Smooth muscle cell (in vitro differentiated cells): ENCODE results near the gene PSMA2. TPM values are rescaled to one million over a fixed set of nuclear protein-coding genes. Genes with fewer than 3 reads are reported as not detected.

Experiments used
- DNase-seq: peaks from one replicate; lab custom pipeline; 2025; ENCODE audit not compliant: unreplicated experiment; lab: John Stamatoyannopoulos, UW
- H2AFZ ChIP-seq: fragments of 200-600 bp; sonication (generic); 2 replicates; pipeline ENCODE4 v1.6.0; 2016; ENCODE audit warnings: antibody characterized with exemption, low read depth, mild to moderate bottlenecking
- H3F3A ChIP-seq: fragments of 200-600 bp; sonication (generic); 2 replicates; pipeline ENCODE4 v1.6.0; 2017; ENCODE audit warnings: antibody characterized with exemption, low read depth
- H3K27ac ChIP-seq: fragments of 200-600 bp; sonication (generic); 2 replicates; pipeline ENCODE4 v1.5.1; 2016; ENCODE audit warnings: low read depth, mild to moderate bottlenecking
- H3K27me3 ChIP-seq: fragments of 200-600 bp; sonication (generic); 2 replicates; pipeline ENCODE4 v1.6.1; 2016; ENCODE audit warnings: low read depth, mild to moderate bottlenecking
- H3K36me3 ChIP-seq: fragments of 200-600 bp; sonication (generic); 2 replicates; pipeline ENCODE4 v1.5.1; 2016; ENCODE audit warnings: low read depth
- H3K4me1 ChIP-seq: fragments of 200-600 bp; sonication (generic); 2 replicates; pipeline ENCODE4 v1.5.1; 2016; ENCODE audit warnings: low read depth
- H3K4me2 ChIP-seq: fragments of 200-600 bp; sonication (generic); 2 replicates; pipeline ENCODE4 v1.6.0; 2016; ENCODE audit warnings: mild to moderate bottlenecking
- H3K4me3 ChIP-seq: fragments of 200-600 bp; sonication (generic); 2 replicates; pipeline ENCODE4 v1.5.1; 2016; ENCODE audit warnings: mild to moderate bottlenecking
- H3K79me2 ChIP-seq: fragments of 200-600 bp; sonication (generic); 2 replicates; pipeline ENCODE4 v1.6.0; 2016; ENCODE audit warnings: low read depth, mild to moderate bottlenecking
- H3K9ac ChIP-seq: fragments of 200-600 bp; sonication (generic); 2 replicates; pipeline ENCODE4 v1.6.0; 2016; ENCODE audit warnings: low read depth
- H3K9me3 ChIP-seq: fragments of 200-600 bp; sonication (generic); replicated peaks from 2 replicates; pipeline ENCODE4 v1.5.1; 2016; ENCODE audit warnings: low read depth
- H4K20me1 ChIP-seq: fragments of 200-600 bp; sonication (generic); 2 replicates; pipeline ENCODE4 v1.6.0; 2016; ENCODE audit warnings: low read depth
- CTCF ChIP-seq: fragments of 200-600 bp; sonication (generic); IDR thresholded peaks from 2 replicates; pipeline ENCODE4 v1.5.1; 2017; ENCODE audit warnings: borderline replicate concordance, mild to moderate bottlenecking, antibody characterized with exemption; ENCODE audit not compliant: insufficient read depth, poor library complexity, severe bottlenecking
- WGBS: methylation state at CpG from one replicate; pipeline ENCODE4 v1.1.7; 2016; ENCODE audit warnings: low lambda C conversion rate; 5-methylcytosine and 5-hydroxymethylcytosine counted together
- polyA plus RNA-seq: library from polyadenylated mRNA; unstranded; fragments of >200 nt; fragmentation: Nextera tagmentation; extraction: Ambion mirVana; gene quantifications from 2 replicates; pipeline ENCODE4 v1.2.1, GENCODE V29; 2016
- total RNA-seq: library from RNA; depleted of rRNA; stranded (reverse); fragments of >200 nt; gene quantifications from 2 replicates; pipeline ENCODE4 v1.2.3, GENCODE V29; 2014

PSMA2 gene
- total and polyA plus RNA-seq, 2 experiments from 2014 or later = 178 to 246 TPM

- Histone ChIP-seq H3K4me2 (peak overlapping the region; percentile 62), H3K79me2 (peaks cover 6% of the 10 kb centered on the region), H3K4me1 (peaks cover 23% of the 10 kb centered on the region), H3K4me3 (no peak overlapping the region), H3K27ac (peak overlapping the region; percentile 76), H3K27me3 (no peaks in the 10 kb centered on the region), H3K9me3 (no peaks in the 10 kb centered on the region), H4K20me1 (no peaks in the 10 kb centered on the region), H3K36me3 (peaks cover 11% of the 10 kb centered on the region), H3F3A (peaks cover 28% of the 10 kb centered on the region), H2AFZ (no peak overlapping the region), H3K9ac (peak overlapping the region; percentile 24)
- no peak for TF ChIP-seq CTCF
- WGBS = 66% methylated on average over 6 of the region's 6 CpGs
- no peak for DNase-seq
Observed at GRCh38 chr7:42914009-42914408, 18.0 kb downstream of the PSMA2 start.

- peaks cover 23% of the 10 kb centered on the region for H3K4me1 ChIP-seq
- H2AFZ ChIP-seq = no peak overlapping the region
- no peaks in the 10 kb centered on the region for H4K20me1 ChIP-seq
- no peak for TF ChIP-seq CTCF
- H3F3A ChIP-seq = peaks cover 28% of the 10 kb centered on the region
- no peak for DNase-seq
- no peak overlapping the region for H3K4me3 ChIP-seq
- H3K36me3 ChIP-seq = peaks cover 11% of the 10 kb centered on the region
- no peaks in the 10 kb centered on the region for H3K27me3 ChIP-seq
- WGBS = 33% methylated on average over 2 of the region's 2 CpGs
- H3K4me2 ChIP-seq = peak overlapping the region; percentile 62
- H3K9ac ChIP-seq = peak overlapping the region; percentile 24
- H3K27ac ChIP-seq = peak overlapping the region; percentile 76
- H3K79me2 ChIP-seq = peaks cover 6% of the 10 kb centered on the region
- no peaks in the 10 kb centered on the region for H3K9me3 ChIP-seq
Observed at GRCh38 chr7:42913591-42913990, 18.4 kb downstream of the PSMA2 start.

GRCh38 chr7:42911454-42912447 lies 20.2 kb downstream of the PSMA2 start, which contains the start of gene C7orf25:
Gene C7orf25, minus strand, starts transcription at chr7:42912070. Its CDS starts 1,170 bp downstream, at chr7:42910900.
- WGBS = 1% methylated on average over 54 of the region's 95 CpGs
- H3K9me3 ChIP-seq = no peaks in the 10 kb centered on the region
- peak; percentile 89 for DNase-seq

More at GRCh38 chr7:42911454-42912447, 20.2 kb downstream of the PSMA2 start, which contains the start of gene C7orf25:
- Histone ChIP-seq H3K4me2 (peak within 1 kb of the TSS; percentile 91), H4K20me1 (no peaks in the 10 kb centered on the region), H3K4me3 (peak within 1 kb of the TSS; percentile 88), H3K9ac (peak within 1 kb of the TSS; percentile 69), H3K27ac (peak within 1 kb of the TSS; percentile 76), H3K4me1 (peaks cover 23% of the 10 kb centered on the region), H2AFZ (peak within 1 kb of the TSS; percentile 90), H3K79me2 (peaks cover 6% of the 10 kb centered on the region), H3K27me3 (no peaks in the 10 kb centered on the region), H3K36me3 (peaks cover 4% of the 10 kb centered on the region), H3F3A (peaks cover 22% of the 10 kb centered on the region)
- TF ChIP-seq CTCF = no peak
